HL-60/S4 treated with retinoic acid at 250 ng/mL for 4 days and 3 days (cell line): Measurements from ENCODE around the gene PGGHG.
"Not testable (repeated sequence)": the region's sequence is repeated elsewhere in the genome, so short reads cannot be mapped to it uniquely, and the experiment has no call there.

Source experiments
- in situ Hi-C: fragments of 300-500 bp; cut with MboI; formaldehyde crosslinking; loops from 2 replicates; pipeline ENCODE4 v1.7.0; 2022; ENCODE audit warnings: low sequenced_read_pairs

Gene PGGHG

DNA sequence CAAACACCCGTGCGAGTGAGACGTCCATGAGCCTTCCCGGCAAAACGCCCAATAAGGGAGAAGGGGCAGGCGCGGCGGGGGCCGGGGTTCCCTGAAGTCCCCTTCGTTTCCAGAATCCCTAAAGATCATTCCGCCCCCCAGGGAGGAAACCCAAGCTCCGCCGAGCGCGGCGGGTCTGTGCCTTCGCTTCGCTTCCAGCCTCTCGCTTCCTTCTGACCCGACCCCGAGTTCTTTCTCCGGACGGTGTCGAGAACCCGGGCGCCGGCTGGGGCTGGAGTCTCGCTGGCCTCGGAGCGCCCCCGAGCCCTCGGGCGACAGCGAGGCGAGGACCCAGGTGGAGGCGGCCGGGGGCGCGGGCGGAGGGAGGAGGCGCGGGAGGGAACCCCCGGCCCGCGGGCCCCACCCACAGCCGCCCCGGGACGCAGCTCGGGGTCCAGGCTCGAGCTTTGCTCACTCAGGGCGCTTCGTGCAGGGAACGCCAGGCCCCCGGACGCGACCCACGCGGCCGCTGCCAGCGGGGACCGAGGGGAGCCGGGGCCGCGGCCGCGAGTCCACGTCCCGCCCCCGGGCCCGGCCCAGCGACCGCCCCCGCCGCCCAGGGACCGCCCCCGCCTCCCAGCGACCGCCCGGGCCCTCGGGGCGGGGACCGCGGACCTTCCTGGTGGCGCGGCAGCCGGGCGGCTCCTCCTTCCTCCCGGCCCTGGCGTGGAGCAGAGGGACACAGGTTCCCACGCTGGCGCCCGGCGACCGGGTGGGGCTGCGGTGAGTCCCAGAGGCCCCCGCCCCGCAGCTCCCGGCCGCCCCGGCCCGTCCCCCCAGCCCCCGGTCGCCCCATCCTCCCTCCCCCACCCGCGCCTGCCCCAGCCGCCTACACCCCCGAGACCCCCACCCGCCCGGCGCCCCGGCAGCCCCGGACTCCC lies at the start of gene PGGHG:
TSS of gene PGGHG (plus strand) at position 649 of the 920 bp plus-strand sequence. CDS start 691 bp downstream, outside the sequence.
- in situ Hi-C loops, result no loop called here

DNA sequence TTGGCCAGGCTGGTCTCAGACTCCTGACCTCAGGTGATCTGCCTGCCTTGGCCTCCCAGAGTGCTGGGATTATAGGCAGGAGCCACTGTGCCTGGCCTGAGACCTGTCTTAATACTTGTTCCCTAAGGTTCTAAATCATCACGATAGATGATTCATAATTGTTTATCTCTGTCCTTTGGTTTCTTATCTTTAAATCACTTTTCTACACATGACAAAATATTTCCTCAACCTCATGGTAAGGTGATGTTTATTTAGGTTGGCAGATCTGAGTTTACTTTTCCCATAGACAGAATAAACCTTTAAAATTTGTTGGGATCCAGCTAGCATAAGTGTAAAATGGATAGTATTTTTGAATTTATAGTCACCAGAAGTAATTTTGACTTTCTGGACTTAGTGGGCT lies 48.6 kb upstream of the PGGHG start:
- in situ Hi-C loops, result no loop called here

DNA sequence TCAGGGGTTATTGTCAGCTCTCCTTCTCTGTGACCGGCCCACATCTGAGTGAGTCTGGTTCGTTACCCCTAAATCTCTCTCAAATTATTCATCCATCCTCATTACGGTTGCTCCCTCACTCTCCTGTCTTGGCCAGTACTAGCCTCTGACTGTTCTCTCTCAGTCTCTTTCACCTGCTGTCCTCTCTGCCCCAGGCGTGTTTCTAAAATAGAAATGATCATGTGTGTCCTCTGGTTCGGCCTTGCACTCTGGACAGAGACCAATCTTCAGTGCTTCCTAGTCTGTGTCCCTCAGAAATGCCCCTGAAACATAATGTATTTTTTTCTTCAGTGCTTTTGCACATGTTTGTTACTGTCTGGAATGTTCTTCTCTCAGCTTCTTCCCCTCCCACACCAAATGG lies 47.3 kb upstream of the PGGHG start:
- in situ Hi-C loops, result no loop called here

DNA sequence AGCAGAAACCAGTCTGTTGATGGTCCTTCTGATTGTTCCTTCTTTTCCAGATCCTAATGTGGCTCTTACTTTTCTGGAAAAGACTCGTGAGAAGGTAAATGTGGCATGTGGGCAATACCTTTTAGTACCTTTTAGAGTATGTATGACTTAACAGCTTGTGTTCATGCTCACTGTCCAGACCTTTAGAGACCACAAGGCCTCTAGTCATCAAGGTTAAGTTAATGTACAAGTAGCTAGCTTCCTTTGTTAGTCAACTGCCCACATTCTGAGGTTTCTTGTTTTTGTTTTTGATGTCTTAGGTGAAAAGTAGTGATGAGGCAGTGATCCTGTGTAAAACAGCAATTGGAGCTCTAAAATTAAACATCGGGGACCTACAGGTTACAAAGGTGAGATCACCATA lies 44.5 kb upstream of the PGGHG start:
- in situ Hi-C loops, result no loop called here

DNA sequence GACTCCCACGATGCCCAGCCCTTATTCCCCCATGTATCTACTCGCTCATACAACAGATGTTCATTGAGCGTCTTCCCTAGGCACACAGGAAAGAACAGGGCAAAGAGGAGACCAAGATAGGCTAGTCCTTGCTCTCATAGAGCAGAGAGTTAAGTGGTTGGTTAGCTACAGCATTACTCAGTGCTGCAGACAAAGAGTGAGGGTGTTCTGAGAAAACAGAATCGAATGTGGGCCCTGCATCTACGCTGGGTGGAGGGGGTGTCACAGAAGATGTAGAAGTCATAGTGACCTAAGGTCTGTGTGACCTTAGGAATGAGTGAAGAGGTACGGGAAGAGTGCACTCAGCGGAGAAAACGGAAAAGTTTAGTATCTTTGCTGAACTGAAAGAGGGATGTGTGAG lies 39.9 kb upstream of the PGGHG start:
- in situ Hi-C loops, result no loop called here

DNA sequence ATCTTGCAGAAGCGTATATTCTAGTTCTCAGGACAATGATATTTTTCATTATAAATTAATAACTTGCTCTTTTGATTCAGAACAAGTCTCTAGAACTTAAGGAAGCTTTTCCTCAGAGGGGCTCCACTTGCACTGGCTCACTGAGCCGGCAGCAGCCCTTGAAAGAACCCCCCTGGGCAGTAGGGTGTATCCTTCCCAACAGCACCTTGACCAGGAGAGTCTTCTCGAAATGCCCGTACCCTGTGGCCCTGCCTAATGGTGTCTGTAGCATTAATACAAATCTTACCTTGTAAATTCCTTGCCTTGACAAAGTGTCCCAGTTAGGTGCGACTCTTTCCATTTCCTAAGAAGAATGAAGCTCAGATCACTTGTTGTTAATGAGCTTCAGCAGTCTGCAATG lies 38.7 kb upstream of the PGGHG start:
- in situ Hi-C loops, result no loop called here

DNA sequence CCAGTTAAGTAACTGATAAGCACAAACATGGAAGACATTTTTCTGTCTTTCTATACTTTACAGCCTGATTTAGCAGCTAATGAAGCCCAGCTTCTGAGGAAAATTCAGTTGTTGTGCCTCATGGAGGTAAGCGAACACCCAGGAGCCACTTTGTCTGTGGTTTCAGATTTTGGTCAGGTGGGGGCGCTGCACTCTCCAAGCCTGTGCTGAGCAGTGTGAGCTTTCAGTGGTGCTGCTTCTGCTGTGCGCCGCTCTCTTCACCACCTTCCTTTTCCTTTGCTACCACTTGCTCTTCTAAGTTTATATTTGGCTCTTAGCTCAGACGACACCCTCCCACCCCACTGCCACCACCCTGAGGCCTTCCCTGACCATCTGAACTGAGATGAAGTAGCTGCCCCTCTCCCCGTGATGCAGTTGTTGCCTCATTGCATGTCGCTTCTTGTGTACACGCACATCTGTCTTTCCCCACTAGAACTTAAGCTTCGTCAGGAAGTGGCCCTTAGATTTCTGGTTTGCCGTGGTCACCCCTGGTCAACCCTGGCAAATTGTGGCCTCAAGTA lies 38.1 kb upstream of the PGGHG start:
- in situ Hi-C loops, result no loop called here

DNA sequence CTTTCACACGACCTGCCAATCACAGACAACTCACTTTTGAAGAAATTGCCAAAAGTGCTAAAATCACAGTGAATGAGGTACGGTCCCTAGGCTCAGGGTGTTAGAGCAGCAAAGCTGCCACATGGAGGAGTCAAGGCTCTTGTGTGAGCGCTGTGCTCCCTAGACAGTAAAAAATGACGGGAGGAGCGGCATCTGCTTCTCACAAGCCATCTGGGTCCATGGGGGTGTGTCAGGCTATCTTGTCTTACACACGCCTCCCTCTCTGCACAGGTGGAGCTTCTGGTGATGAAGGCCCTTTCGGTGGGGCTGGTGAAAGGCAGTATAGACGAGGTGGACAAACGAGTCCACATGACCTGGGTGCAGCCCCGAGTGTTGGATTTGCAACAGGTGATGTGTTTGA lies 37.4 kb upstream of the PGGHG start:
- in situ Hi-C loops, result no loop called here

DNA sequence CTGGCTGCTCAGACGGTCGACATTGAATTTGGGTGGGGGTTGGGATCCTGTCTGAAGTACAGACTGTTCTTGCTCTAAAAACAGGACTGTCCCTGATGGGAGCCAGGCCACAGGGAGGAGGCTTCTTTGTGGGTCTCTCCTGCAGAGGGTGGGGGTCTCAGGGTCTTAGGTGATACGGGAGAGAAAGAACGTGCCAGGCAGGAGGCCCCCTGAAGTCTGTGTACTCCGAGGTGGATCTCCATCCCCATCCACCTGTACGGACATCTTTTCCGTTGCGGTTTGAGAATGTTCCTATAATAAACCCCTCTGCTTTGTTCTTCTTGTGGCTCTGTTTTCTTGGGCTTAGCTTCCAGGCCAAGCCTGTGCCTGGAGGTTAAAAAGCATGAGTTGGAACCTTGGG lies 36.3 kb upstream of the PGGHG start:
- in situ Hi-C loops, result no loop called here

DNA sequence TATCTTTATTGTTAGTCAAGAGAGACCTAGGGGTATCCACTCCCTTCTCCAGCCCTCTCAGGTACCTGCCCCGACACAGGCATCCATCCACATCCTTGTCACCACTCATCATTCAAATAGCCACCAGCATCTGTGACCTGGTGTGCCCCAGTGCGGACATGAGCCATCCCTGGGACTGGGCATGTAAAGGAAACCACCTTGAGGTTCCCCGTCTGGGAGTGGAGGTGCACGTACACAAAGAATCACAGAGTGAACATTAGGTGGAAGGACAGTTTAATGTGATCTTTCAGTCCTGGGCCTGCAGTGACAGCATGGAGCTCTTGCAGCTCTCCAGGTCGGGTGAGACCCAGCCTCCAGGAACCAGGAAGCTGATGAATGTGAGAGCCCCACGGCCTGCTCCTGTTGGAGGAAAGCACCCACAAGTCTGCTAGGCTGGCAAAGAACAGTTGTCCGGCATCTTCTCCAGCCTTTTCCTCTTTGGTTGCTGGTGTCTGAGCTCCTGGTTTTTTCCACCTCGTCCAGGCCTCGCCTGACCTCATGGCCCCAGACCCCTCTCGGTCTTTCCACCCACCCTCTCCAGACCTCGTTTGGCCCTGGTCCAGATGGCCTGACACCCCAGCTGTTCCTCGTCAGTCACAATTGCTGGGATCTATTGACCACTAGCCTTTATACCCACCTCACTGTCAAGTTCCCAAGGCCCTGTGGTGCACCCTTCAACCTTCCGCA lies 35.6 kb upstream of the PGGHG start:
- in situ Hi-C loops, result no loop called here

DNA sequence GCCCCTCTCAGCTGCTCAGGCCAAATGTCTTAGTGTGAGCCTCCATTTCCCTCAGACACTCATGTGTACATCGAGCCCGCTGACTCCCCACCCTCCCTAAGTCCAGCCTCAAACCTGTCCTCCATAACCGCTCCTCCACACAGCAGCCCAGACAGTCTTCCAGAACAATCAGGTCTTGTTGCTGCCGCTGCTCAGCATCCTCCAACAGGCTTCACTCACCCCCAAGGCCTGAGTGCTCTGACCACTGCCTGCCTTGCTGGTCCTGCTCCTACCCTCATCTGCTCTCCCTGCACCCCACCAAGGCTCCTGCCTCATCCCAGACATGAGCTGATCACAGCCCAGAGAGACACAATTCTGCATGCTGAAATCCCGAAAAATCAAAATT lies 35.0 kb upstream of the PGGHG start:
- in situ Hi-C loops, result no loop called here

DNA sequence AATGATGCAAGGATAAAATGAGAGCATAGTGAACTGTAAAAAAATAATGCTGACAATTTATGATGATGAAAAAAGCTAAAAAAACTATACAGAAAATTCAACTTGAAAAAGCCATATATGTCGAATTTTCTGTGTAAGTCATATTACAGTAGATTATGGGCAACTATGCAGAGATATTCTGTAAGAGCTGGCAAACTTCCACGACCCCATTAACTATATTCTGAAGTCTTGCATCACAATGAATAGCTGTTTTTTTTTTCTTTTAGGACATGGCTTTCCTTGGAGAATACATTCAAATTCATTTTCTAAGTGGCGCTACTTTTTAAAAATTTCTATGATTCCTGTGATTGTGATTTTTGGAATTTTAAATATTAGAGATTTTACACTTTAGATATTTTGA lies 33.8 kb upstream of the PGGHG start:
- in situ Hi-C loops, result no loop called here

DNA sequence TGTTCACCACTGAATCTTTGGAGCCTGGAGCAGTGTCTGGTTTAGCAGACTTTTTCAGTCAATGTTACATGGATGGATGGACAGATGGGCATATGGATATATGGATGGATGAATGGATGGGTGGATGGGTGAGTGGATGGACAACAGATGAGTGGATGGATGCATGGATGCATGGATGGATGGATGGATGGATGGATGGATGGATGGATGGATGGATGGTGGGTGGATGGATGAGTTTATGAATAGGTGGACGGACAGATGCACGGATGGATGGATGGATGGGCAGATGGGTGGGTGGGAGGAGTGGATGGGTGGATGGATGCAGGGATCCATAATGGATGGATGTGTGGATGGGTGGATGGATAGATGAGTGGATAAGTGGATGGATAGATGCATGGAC lies 33.1 kb upstream of the PGGHG start:
- in situ Hi-C loops, result no loop called here

DNA sequence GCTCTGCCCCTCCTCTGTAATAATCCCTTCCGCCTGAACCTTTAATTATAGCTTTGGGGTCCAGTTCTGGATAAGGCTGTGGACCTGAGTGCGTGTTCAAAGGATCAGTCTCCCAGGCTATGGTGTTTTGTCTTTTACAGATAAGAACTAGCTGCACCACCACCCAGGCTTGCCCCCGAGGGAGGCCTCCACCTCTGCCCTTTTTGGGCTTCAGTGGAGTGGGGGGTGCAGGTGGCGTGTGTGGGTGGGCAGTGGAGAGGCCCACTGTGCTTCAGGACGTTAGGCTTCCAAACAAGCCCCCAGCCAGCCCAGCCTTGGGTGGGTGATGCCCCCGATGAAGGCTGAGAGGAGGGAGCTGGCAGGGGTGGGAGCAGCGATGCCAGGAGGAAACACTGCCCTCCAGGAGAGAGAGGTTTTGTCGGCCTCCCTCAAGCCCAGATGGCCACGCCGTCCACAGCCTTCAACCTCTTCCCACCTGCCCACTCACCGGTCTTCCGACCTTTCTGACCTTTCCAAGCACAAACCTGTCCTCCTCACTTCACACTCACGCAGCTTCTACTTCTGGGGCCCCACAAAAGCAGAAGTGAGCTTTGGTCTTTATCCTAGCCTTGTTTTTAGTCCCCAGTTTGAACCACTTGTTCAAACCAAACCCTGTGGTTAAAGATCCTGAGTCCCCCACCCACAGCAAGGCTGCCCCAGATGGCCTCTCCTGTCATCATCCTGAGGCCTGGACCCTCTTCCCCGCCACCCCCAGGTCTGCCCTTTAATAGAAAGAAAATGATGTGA lies 31.8 kb upstream of the PGGHG start:
- in situ Hi-C loops, result no loop called here

DNA sequence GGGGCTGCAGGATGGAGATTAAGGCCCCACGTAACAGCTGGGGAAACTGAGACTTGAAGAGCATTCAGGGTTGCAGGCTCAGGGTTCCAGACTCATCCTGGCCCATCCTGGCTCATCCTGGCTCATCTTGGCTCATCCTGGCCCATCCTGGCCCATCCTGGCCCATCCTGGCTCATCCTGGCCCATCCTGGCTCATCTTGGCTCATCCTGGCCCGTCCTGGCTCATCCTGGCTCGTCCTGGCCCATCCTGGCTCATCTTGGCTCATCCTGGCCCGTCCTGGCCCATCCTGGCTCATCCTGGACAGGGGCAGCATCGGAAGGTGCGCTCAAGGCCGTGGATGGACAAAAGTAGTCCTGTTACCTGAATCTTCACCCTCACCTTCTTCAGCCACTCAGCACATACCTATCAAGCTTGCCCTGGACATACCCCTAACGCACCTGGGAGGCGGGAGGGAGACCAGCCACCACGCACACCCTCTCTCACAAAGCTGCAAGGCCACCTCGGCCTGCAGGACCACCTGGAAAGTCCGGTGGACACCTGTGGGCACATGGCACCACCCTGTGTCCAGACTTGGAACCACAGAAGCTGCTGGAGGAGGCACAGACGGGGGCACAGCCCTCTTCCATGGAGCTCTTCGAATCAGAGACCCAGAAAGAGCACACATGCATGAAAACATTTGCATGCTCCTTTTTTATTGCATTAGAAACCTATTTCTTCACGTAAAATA lies 31.0 kb upstream of the PGGHG start:
- in situ Hi-C loops, result no loop called here

DNA sequence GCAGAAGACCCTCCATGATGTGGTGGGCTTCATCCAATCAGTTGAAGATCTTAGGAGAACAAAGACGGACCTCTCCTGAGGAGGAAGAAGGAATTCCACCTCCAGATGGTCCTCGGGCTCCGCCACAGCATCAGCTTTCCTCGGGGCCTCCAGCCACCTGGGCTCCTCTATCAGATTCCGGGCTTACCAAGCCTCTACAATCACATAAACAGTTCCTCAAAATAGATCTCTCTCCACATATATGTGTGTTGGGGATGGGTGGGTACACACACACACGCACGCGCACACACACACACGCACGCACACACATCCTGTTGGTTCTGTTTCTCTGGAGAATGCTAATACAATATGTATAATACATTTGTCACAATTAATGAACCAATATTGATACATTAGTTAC lies 29.5 kb upstream of the PGGHG start:
- in situ Hi-C loops, result no loop called here

DNA sequence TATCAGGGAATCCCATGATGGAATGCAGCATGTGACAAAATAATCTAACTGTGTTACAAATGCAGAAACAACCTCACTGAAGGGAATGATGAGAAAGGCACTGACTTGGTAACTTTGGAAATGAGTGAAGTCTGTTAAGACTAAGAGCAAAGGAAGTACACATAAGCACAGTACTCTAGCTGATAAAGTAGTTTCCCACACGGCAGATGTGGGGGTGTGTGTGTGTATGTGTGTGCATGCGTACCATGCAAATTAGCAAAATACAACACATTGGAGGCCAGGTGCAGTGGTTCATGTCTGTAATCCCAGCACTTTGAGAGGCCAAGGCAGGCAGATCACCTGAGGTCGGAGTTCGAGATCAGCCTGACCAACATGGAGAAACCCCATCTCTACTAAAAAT lies 27.3 kb upstream of the PGGHG start:
- in situ Hi-C loops, result no loop called here

DNA sequence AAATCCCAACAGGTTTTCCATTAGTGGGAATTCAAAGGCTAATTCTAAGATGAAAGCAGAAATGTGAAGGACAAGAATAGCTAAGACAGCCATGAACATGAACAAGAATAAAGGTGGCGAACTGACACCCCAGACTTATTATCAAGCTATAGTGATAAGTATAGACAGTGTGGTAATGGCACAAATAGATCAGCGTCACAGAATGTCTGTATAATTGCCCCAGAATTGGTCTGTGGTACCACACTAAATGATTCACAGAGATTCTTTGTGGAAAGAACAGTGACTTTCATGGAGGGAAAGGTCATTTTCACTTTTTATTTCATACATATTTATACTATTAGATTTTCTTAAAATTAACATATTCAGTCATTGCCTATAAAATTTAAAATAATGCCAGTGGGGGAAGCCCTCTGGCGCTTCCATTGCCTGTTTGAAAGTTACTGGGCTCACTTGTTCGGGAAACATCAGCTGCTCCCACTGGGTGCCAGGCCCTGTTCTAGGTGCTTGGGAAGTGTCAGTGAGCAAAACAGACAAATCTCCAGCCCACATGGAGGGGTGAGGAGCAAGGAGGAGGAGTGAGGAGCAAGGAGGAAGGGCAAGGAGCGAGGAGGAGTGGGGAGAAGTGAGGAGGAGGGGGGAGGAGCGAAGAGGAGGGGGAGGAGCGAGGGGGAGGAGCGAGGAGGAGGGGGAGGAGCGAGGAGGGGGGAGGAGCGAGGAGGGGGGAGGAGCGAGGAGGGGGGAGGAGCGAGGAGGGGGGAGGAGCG lies 22.1 kb upstream of the PGGHG start:
- in situ Hi-C loops, result no loop called here

DNA sequence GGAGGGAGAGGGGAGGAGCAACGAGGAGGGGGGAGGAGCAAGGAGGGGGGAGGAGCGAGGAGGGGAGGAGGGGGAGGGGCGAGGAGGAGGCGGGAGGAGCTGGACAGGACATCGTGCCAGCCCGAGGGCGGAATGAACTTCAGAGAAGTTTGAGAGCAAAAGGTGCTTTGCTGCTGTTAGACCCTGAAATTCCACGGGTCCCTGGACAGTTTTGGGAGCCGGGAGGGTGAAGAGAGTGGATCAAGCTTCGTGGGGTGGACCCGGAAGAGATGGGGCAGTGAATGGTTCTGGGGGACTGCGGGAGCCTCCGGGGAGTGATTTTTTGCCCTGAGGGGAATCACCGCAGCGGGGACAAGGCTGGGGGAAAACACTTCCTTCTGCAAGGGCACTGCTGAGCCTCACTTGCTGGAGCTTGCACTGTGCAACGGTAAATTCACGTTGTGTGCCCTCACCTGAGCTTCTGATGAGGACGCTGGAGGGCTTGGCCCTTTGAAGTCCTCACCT lies 21.4 kb upstream of the PGGHG start:
- in situ Hi-C loops, result no loop called here

DNA sequence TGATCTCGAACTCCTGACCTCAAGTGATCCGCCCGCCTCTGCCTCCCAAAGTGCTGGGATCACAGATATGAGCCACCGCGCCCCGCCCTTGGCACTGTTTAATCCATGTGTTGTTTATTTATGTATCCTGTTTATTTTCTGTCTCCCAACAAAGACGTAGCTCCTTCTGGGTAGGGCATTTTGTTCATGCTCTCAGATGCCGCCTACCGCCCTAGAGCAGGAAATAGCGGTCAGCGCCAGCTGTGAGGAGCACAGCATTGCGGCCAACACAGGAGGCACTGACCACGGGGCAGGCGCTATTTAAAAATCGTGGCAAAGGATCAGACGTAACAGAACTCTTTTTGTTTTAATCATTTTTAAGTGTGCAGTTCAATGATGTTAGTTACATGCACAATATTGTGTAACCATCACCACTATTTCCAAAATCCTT lies 20.2 kb upstream of the PGGHG start:
- in situ Hi-C loops, result not testable (repeated sequence)
